Measurements from ENCODE around the gene KRT13.

GRCh38 chr17:41516830-41517283 is 11.4 kb upstream of the KRT13 start:
- TF ChIP-seq GLIS3 (CRISPR knock-in tag; IDR thresholded peaks at IDR 0.05) (no peak), SNAI2 (CRISPR knock-in tag; IDR thresholded peaks at IDR 0.05) (no peak), PATZ1 (CRISPR knock-in tag; IDR thresholded peaks at IDR 0.05; ENCODE audit: borderline replicate concordance) (no peak), CREB5 (CRISPR knock-in tag; IDR thresholded peaks at IDR 0.05; ENCODE audit: low read depth) (no peak)
